HG03442 (cell line): ENCODE data around the gene TTPAL.

Experiments used
- ATAC-seq: cut with Tn5 transposase; IDR thresholded peaks from one replicate; pipeline ENCODE4 v1.9.1; 2021; ENCODE audit warnings: mild to moderate bottlenecking, moderate library complexity; ENCODE audit not compliant: unreplicated experiment

Gene TTPAL

GRCh38 chr20:44495802-44496481 lies 20.3 kb downstream of the TTPAL start:
- peak; percentile 52 for ATAC-seq

- no peak for ATAC-seq
Observed at GRCh38 chr20:44496976-44497375, 21.3 kb downstream of the TTPAL start.

GRCh38 chr20:44497761-44498160 lies 22.1 kb downstream of the TTPAL start:
- no peak for ATAC-seq

GRCh38 chr20:44500221-44500620 lies 24.5 kb downstream of the TTPAL start:
- ATAC-seq = no peak

GRCh38 chr20:44501448-44501847 lies 25.8 kb downstream of the TTPAL start:
- no peak for ATAC-seq

GRCh38 chr20:44502968-44503367 lies 27.3 kb downstream of the TTPAL start:
- ATAC-seq = no peak

- no peak for ATAC-seq
Observed at GRCh38 chr20:44504402-44505307, 29.0 kb downstream of the TTPAL start.

GRCh38 chr20:44509762-44510161 lies 34.1 kb downstream of the TTPAL start:
- no peak for ATAC-seq

- no peak for ATAC-seq
Observed at GRCh38 chr20:44513871-44514270, 38.2 kb downstream of the TTPAL start.

GRCh38 chr20:44516491-44516890 lies 40.8 kb downstream of the TTPAL start:
- no peak for ATAC-seq

- ATAC-seq = no peak
Observed at GRCh38 chr20:44517454-44517853, 41.8 kb downstream of the TTPAL start.

GRCh38 chr20:44518248-44518647 lies 42.6 kb downstream of the TTPAL start:
- ATAC-seq = no peak

GRCh38 chr20:44520881-44521280 lies 45.2 kb downstream of the TTPAL start:
- ATAC-seq = no peak

GRCh38 chr20:44521484-44522481 lies 46.1 kb downstream of the TTPAL start, which contains the start of gene SERINC3:
SERINC3 (minus strand) TSS chr20:44522070; CDS start chr20:44521951, 119 bp downstream.
- peak; percentile 95 for ATAC-seq

GRCh38 chr20:44522841-44523240 lies 47.2 kb downstream of the TTPAL start:
- no peak for ATAC-seq

- no peak for ATAC-seq
Observed at GRCh38 chr20:44523746-44524145, 48.1 kb downstream of the TTPAL start.

GRCh38 chr20:44526129-44526528 lies 50.5 kb downstream of the TTPAL start:
- no peak for ATAC-seq

- ATAC-seq = no peak
Observed at GRCh38 chr20:44527716-44528199, 52.1 kb downstream of the TTPAL start.

- ATAC-seq = no peak
Observed at GRCh38 chr20:44528309-44528708, 52.6 kb downstream of the TTPAL start.

- ATAC-seq = no peak
Observed at GRCh38 chr20:44532259-44532980, 56.7 kb downstream of the TTPAL start.
